ENCODE results near the gene PARD6G.
"Not testable (repeated sequence)": the region's sequence is repeated elsewhere in the genome, so short reads cannot be mapped to it uniquely, and the experiment has no call there.

PARD6G gene

GRCh38 chr18:80168346-80168745 is 79.0 kb downstream of the PARD6G start:
- no peak for DNase-seq

- no peak for DNase-seq
Measured at GRCh38 chr18:80167931-80168330, 79.4 kb downstream of the PARD6G start.

GRCh38 chr18:80167331-80167730 is 80.0 kb downstream of the PARD6G start:
- DNase-seq = no peak

GRCh38 chr18:80166725-80167124 is 80.6 kb downstream of the PARD6G start:
- no peak for DNase-seq

GRCh38 chr18:80166240-80166639 is 81.1 kb downstream of the PARD6G start:
- DNase-seq = no peak

- not testable (repeated sequence) for DNase-seq
Measured at GRCh38 chr18:80164727-80165355, 82.5 kb downstream of the PARD6G start.

- no peak for DNase-seq
Measured at GRCh38 chr18:80163183-80163582, 84.1 kb downstream of the PARD6G start.

- no peak for DNase-seq
Measured at GRCh38 chr18:80161781-80162417, 85.4 kb downstream of the PARD6G start.

GRCh38 chr18:80159713-80160636 is 87.3 kb downstream of the PARD6G start:
- no peak for DNase-seq

- DNase-seq = no peak
Measured at GRCh38 chr18:80158365-80158764, 88.9 kb downstream of the PARD6G start.

GRCh38 chr18:80157708-80158343 is 89.5 kb downstream of the PARD6G start:
- DNase-seq = no peak

- DNase-seq = no peak
Measured at GRCh38 chr18:80154293-80154692, 93.0 kb downstream of the PARD6G start.

GRCh38 chr18:80149667-80150066 is 97.6 kb downstream of the PARD6G start:
- no peak for DNase-seq

- DNase-seq = no peak
Measured at GRCh38 chr18:80148326-80149199, 98.8 kb downstream of the PARD6G start.

- DNase-seq = no peak
Measured at GRCh38 chr18:80147418-80148325, 99.6 kb downstream of the PARD6G start.

- DNase-seq = no peak
Measured at GRCh38 chr18:80147037-80147417, 100.3 kb downstream of the PARD6G start.

- DNase-seq = no peak
Measured at GRCh38 chr18:80145196-80145804, 102.0 kb downstream of the PARD6G start.

GRCh38 chr18:80143881-80144280 is 103.4 kb downstream of the PARD6G start:
- DNase-seq = no peak

- DNase-seq = no peak
Measured at GRCh38 chr18:80140455-80140985, 106.8 kb downstream of the PARD6G start.

- no peak for DNase-seq
Measured at GRCh38 chr18:80137976-80138375, 109.3 kb downstream of the PARD6G start.
